SK-N-MC (cell line): ENCODE measurements around the gene MMP11.

ENCODE experiments used
- DNase-seq: peaks from one replicate; pipeline ENCODE4 v3.0.0-alpha.2; 2011; ENCODE audit warnings: low read depth, low spot score
- H3K27ac ChIP-seq: fragments of 200-600 bp; sonication (generic); 2 replicates; pipeline ENCODE4 v1.5.1; 2016; ENCODE audit warnings: mixed run types
- H3K36me3 ChIP-seq: fragments of 200-600 bp; sonication (generic); 2 replicates; pipeline ENCODE4 v1.6.1; 2017; ENCODE audit warnings: antibody characterized with exemption, low read length, mixed read lengths; ENCODE audit not compliant: insufficient read depth
- H3K4me3 ChIP-seq: fragments of 200-600 bp; sonication (generic); 2 replicates; pipeline ENCODE4 v1.5.1; 2016
- H3K9ac ChIP-seq: fragments of 200-600 bp; sonication (generic); 2 replicates; pipeline ENCODE4 v1.8.0; 2017; ENCODE audit warnings: mixed run types, mixed read lengths; ENCODE audit not compliant: insufficient read length
- H3K9me3 ChIP-seq: fragments of 200-600 bp; sonication (generic); 2 replicates; pipeline ENCODE4 v1.6.1; 2017; ENCODE audit warnings: low read depth, mild to moderate bottlenecking, antibody characterized with exemption, low read length, moderate library complexity, mixed read lengths
- EZH2 ChIP-seq: fragments of 200-600 bp; sonication (generic); IDR thresholded peaks from one replicate; pipeline ENCODE4 v1.6.1; 2017; ENCODE audit warnings: antibody characterized with exemption
- FOXP2 ChIP-seq: optimal IDR thresholded peaks from 2 replicates; pipeline ENCODE3; 2011; ENCODE audit warnings: mild to moderate bottlenecking, moderate library complexity; ENCODE audit not compliant: insufficient read depth; ENCODE audit errors: extremely low read length, control extremely low read depth
- POLR2AphosphoS5 ChIP-seq: IDR thresholded peaks from 2 replicates; pipeline ENCODE4 v1.6.1; 2012; ENCODE audit warnings: mild to moderate bottlenecking, low read depth, low read length, borderline replicate concordance

MMP11 gene

DNA sequence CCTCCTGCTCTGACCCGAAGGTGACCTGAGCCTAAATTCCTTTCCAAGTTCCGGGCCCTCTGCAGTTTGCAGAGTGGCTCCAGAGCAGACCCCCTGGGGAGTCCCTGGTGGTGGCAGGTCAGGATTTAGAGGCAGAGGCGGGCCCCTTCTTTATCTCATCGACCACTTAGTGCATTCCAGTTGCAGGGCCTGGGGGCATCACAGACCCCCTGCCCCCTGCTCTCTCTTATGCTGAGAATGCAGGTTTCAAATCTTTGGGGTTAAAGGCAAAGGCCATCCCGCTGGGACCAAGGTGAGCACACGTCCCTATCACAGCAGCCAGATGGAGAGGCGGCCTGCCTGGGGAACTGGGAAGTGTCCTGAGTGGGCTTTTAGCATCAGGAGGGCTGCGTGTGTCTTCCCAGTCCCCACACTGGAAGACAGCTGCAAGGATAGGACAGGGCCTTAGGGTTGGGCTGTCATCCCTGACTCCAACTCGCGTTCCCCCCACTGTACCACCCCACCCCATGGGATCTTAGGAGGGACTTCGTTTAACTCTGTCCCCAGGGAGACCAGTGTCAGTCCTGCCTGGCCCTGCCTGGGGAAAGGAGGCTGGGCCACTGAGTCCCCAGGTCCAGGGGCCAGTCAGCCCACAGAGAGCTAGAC lies 54.8 kb downstream of the MMP11 start:
- no peak for DNase-seq
- no peak for TF ChIP-seq EZH2
- no peak for TF ChIP-seq POLR2AphosphoS5
- TF ChIP-seq FOXP2, result no peak
- Histone ChIP-seq H3K9me3 (peaks cover 6% of the 10 kb centered on the region; the same call in 1 of the 2 replicates), H3K36me3 (peaks cover 94% of the 10 kb centered on the region), H3K4me3 (no peak overlapping the region), H3K9ac (no peak overlapping the region), H3K27ac (no peak overlapping the region)

DNA sequence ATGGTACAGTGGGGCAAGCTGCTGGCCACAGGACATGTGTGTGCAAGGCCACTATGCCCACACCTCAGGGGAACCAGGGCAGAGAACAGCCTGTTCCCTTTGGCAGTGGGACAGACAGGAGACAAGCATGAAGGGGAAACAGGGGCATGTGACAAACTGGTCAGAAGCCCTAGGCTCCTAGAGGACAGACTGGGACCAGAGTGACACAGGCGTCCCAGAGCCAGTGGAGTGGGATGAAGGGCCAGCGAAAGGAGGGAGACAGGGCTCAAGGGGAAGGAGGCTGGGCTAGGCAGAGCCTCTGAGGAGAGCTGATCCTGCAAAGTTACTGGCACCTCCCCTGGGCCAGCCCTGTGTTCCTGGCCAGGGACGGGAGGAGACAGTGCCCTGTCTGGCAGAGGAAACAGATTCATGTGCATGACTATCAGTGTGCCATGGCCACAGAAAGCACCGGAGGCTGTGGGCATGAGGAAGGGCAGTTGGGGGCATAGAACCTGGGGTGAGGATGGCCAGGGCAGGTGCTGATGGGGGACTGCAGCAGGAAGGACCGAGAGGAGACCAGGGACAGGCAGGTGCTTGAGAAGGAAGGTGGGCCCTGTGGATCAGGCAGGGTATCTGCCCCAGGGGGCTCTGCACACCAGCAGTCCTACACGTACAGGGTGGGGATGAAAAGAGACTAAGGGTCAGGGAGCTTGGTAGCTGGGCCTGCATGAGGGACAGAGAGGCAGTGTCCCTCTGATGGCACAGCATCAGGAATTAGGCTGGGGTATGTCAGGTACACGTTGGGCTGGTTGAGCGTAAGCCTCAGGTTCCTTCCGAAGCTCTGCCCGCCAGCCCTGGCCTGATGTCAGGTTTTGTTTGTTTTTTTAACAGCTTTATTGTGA lies 56.4 kb downstream of the MMP11 start:
- no peak overlapping the region for H3K9ac ChIP-seq
- H3K27ac ChIP-seq, result peak overlapping the region; percentile 86
- TF ChIP-seq POLR2AphosphoS5, result no peak
- TF ChIP-seq FOXP2, result no peak
- no peak for TF ChIP-seq EZH2
- no peak for DNase-seq
- H3K36me3 ChIP-seq, result peaks cover 95% of the 10 kb centered on the region
- peaks cover 6% of the 10 kb centered on the region; the same call in 1 of the 2 replicates for H3K9me3 ChIP-seq
- H3K4me3 ChIP-seq, result no peak overlapping the region

DNA sequence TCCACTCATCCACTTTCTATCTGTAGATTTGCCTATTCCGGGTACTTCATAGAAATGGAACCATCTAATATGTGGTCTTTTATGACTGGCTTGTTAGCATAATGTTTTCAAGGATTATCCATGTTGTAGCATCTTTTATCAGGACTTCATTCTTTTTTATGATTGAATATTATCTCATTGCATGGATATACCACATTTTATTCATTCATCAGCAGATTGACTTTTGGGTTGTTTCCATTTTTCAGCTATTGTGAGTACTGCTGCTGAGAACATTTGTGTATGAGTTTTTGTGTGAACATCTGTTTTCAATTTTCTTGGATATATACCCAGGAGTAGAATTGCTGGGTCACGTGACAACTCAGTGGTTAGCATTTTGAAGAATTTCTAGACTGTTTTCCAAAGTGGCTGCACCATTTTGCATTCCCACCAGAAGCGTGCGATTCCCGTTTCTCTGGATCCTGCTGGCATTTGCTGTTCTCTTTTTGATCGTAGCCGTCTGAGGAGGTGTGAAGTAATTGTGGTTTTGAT lies 57.3 kb downstream of the MMP11 start:
- TF ChIP-seq FOXP2 (no peak), EZH2 (no peak), POLR2AphosphoS5 (no peak)
- H3K27ac ChIP-seq, result peak overlapping the region; percentile 90
- peaks cover 88% of the 10 kb centered on the region for H3K36me3 ChIP-seq
- H3K4me3 ChIP-seq, result peak overlapping the region; percentile 67
- peak; percentile 94 for DNase-seq
- no peak overlapping the region for H3K9ac ChIP-seq
- peaks cover 6% of the 10 kb centered on the region; the same call in 1 of the 2 replicates for H3K9me3 ChIP-seq

DNA sequence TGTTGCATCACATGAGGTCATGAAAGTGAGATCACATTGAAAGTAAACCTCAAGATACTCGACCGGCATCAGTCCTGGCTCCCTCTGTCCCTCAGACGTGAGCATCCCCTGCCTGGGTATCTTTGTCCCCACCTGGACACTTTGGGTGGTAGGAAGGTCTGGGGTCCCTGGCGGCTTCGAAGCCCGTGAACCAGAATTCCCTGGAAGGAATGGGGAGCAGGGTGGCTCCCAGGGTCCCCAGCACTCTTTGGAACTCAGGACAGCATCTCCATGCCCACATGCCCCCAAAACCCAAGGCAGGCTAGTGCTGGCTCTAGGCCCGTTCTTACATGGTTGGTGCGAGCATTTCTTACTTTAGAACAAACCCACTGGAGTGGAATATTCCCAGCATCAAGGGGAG lies 58.6 kb downstream of the MMP11 start:
- H3K36me3 ChIP-seq, result peaks cover 87% of the 10 kb centered on the region
- H3K4me3 ChIP-seq, result no peak overlapping the region
- H3K9ac ChIP-seq, result no peak overlapping the region
- TF ChIP-seq EZH2 (no peak), POLR2AphosphoS5 (no peak), FOXP2 (no peak)
- H3K27ac ChIP-seq, result no peak overlapping the region
- DNase-seq, result no peak
- peaks cover 6% of the 10 kb centered on the region; the same call in 1 of the 2 replicates for H3K9me3 ChIP-seq

DNA sequence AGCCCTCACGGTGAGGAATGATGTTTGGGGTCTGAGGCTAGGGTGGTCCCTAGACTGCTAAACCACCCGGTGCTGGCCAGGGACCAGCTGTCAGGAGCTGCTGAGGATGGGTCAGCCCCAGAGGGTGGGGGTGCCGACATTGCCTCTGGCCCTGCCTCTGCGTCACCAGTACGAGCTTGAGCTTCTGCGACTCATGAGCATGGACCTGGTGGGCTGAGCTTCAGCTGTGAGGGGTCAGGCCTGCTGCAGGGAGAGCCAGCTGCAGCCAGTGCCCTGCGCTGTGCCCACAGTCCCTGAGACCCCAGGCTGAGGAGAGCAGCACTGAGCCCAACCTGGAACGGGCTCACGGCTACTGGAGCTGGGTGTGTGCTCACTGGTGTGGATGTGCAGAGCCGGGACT lies 59.1 kb downstream of the MMP11 start:
- Histone ChIP-seq H3K27ac (no peak overlapping the region), H3K9me3 (peaks cover 6% of the 10 kb centered on the region; the same call in 1 of the 2 replicates), H3K4me3 (no peak overlapping the region), H3K36me3 (peaks cover 83% of the 10 kb centered on the region), H3K9ac (no peak overlapping the region)
- TF ChIP-seq EZH2 (no peak), POLR2AphosphoS5 (no peak), FOXP2 (no peak)
- no peak for DNase-seq

DNA sequence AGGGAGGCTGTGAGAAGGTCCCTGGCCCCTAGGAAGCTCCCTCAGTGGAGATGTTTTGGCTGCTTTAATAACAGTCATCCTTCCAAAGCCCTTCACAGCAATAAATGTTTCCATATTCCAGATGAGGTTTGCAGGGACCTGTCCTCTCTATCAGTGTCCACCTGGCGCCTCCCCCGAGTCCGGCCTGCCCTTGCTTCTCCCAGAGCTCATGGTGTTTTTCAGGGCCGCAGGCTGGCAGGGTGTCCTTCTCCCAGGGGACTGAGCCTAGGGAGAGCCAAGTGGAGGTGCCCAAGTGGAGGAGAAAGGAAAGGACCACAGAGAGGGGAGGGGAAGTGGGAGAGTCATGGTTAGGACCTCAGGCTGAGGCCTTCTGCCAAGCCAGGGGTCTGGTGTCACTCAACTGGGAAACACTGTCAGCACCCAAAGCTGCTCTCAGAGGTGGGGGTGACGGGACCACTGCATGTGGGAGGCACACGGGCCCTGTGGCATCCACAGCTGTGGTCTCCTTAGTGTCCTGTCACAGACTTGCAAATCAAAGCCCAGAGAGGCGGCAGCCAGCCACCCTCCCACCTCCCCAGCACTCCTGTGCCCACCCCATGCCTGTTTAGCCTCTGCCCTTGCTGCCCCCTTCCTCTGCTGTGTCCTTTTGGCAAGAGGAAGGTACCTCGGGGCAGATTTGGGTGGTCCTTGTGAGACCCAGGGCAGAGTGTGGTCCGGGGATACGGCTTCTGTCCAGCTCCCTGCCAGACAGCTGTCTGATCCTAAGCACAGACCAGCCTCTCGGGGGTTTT lies 59.8 kb downstream of the MMP11 start:
- DNase-seq, result no peak
- H3K9me3 ChIP-seq, result peaks cover 6% of the 10 kb centered on the region; the same call in 1 of the 2 replicates
- H3K36me3 ChIP-seq, result peaks cover 77% of the 10 kb centered on the region
- no peak for TF ChIP-seq POLR2AphosphoS5
- no peak for TF ChIP-seq FOXP2
- TF ChIP-seq EZH2, result no peak
- H3K27ac ChIP-seq, result no peak overlapping the region
- H3K9ac ChIP-seq, result no peak overlapping the region
- H3K4me3 ChIP-seq, result no peak overlapping the region

DNA sequence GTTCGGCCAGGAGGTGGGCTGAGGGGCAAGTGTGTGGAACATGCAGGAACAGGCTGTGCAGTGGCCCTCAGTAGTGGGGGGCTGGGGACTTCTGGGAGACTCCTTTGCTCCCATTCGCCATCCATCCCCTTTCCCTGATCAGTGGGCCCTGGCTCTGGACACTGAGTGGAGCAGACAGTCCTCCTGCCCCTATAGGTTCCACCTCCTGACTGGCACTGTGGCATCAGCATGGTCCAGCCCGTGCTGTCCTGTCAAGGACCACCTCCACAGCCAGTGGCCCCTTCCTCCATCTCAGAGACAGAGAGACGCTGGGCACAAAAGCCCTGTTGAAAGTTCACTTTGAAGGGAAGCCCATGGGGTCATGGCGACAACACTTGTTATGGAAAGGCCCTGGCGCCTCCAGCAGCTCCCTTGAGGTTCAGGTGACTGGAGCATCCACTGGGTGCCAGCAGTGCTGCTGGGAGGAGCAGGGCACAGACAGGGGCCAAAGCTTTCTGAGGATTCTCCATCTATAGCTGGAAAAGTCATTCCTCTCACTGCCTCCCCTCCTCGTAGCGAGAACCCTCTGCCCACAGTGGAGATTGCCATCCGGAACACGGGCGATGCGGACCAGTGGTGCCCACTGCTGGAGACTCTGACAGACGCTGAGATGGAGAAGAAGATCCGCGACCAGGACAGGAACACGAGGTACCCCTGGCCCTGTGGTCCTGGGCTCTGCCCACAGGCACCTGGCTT lies 60.5 kb downstream of the MMP11 start:
- H3K36me3 ChIP-seq, result peaks cover 70% of the 10 kb centered on the region
- TF ChIP-seq FOXP2, result no peak
- no peak for TF ChIP-seq POLR2AphosphoS5
- no peak for TF ChIP-seq EZH2
- H3K4me3 ChIP-seq, result no peak overlapping the region
- no peak overlapping the region for H3K27ac ChIP-seq
- H3K9me3 ChIP-seq, result peaks cover 6% of the 10 kb centered on the region; the same call in 1 of the 2 replicates
- no peak overlapping the region for H3K9ac ChIP-seq
- DNase-seq, result no peak
